Liver (tissue), 3 donors: ENCODE results near the gene MESD.
A peak's percentile ranks its signal among the peaks of the same experiment; 100 is the strongest.

ENCODE experiments used
- ATF3 ChIP-seq: IDR thresholded peaks from 2 replicates; pipeline ENCODE4 v1.6.1; 2016; ENCODE audit warnings: antibody characterized with exemption
- CTCF ChIP-seq: fragments of 150-350 bp; IDR thresholded peaks from 2 replicates; pipeline ENCODE4 v1.5.1; 2017; ENCODE audit warnings: improper control_type of control experiment, low read depth, low read length; ENCODE audit not compliant: missing input control
- EGR1 ChIP-seq, 2 donors: IDR thresholded peaks; 2 replicates each; pipeline ENCODE4 v1.6.1; 2016 to 2018; ENCODE audit warnings: antibody characterized with exemption in 2 of 2, low read depth in 2 of 2
- FOXA1 ChIP-seq: IDR thresholded peaks from 2 replicates; pipeline ENCODE4 v1.6.1; 2016; ENCODE audit warnings: antibody characterized with exemption
- FOXA2 ChIP-seq: IDR thresholded peaks from 2 replicates; pipeline ENCODE4 v1.6.1; 2016; ENCODE audit warnings: antibody characterized with exemption
- HNF4A ChIP-seq, 2 donors: conservative IDR thresholded peaks; 2 replicates each; pipeline ENCODE4 v1.6.1; 2016; ENCODE audit warnings: antibody characterized with exemption in 2 of 2, mild to moderate bottlenecking in 2 of 2
- HNF4G ChIP-seq: IDR thresholded peaks from 2 replicates; pipeline ENCODE4 v1.6.1; 2016; ENCODE audit warnings: antibody characterized with exemption
- MAX ChIP-seq: IDR thresholded peaks from 2 replicates; pipeline ENCODE4 v1.6.1; 2016; ENCODE audit warnings: antibody characterized with exemption
- RAD21 ChIP-seq, 2 donors: IDR thresholded peaks; 2 replicates each; pipeline ENCODE4 v1.6.1; 2016; ENCODE audit warnings: antibody characterized with exemption in 2 of 2, mild to moderate bottlenecking in 2 of 2
- REST ChIP-seq: IDR thresholded peaks from 2 replicates; pipeline ENCODE4 v1.6.1; 2016; ENCODE audit warnings: antibody characterized with exemption, mild to moderate bottlenecking
- TAF1 ChIP-seq: conservative IDR thresholded peaks from 2 replicates; pipeline ENCODE4 v1.6.1; 2016; ENCODE audit warnings: antibody characterized with exemption, mild to moderate bottlenecking
- YY1 ChIP-seq: IDR thresholded peaks from 2 replicates; pipeline ENCODE4 v1.6.1; 2016; ENCODE audit warnings: antibody characterized with exemption, mild to moderate bottlenecking
- ZBTB33 ChIP-seq: IDR thresholded peaks from 2 replicates; pipeline ENCODE4 v1.6.1; 2016; ENCODE audit warnings: antibody characterized with exemption
- donor health status: healthy.
- donor health status: healthy.

GRCh38 chr15:80934761-80935221 lies 54.8 kb downstream of the MESD start:
- TF ChIP-seq HNF4A (conservative IDR thresholded peaks at IDR 0.05): no peak
- TF ChIP-seq FOXA1: no peak
- TF ChIP-seq MAX: no peak
- no peak for TF ChIP-seq CTCF
- no peak for TF ChIP-seq HNF4G
- TF ChIP-seq ZBTB33: no peak
- no peak for TF ChIP-seq REST
- no peak for TF ChIP-seq YY1
- TF ChIP-seq ATF3: no peak
- TF ChIP-seq TAF1: no peak
- TF ChIP-seq EGR1 (IDR thresholded peaks at IDR 0.05; ENCODE audit: low read depth in 2 of 2): no peak
- TF ChIP-seq FOXA2: no peak
- peak in 1 of 2 donors; percentile 12 for TF ChIP-seq RAD21 (IDR thresholded peaks at IDR 0.05)
